ENCODE results near the gene TMEM200A. TPM values are rescaled to one million over a fixed set of nuclear protein-coding genes. Genes with fewer than 3 reads are reported as not detected.

TMEM200A gene
- total RNA-seq, 2 experiments from 2014 or later, result 3.0 TPM

DNA sequence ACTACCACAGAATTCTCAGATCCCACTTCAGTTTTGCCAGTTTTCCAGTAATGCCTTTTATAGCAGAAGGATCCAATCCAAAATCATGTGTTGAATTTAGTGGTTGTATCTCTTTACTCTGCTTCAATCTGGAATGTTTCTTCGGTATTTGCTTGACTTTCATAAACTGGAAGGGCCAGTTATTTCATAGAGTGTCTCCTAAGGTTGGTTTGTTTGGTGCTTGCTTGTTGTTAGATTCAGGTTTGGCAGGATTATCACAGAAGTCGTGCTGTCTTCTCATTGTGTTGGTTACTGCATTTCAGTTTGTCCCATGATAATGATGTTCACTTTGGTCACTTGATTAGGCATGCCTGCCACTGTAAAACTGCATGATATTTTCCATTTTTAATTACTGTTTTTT, 45.7 kb downstream of the TMEM200A start:
- Mint-ChIP-seq H3K4me3 (no peak overlapping the region), H3K4me1 (no peaks in the 10 kb centered on the region), H3K27me3 (no peaks in the 10 kb centered on the region), H3K9me3 (peaks cover 2% of the 10 kb centered on the region), H3K36me3 (ENCODE audit: low read depth) (peaks cover 4% of the 10 kb centered on the region), H3K27ac (no peak overlapping the region)
- CTCF ChIA-PET, result no interaction called here
- POLR2A ChIA-PET, result no interaction called here
- no peak for DNase-seq

DNA sequence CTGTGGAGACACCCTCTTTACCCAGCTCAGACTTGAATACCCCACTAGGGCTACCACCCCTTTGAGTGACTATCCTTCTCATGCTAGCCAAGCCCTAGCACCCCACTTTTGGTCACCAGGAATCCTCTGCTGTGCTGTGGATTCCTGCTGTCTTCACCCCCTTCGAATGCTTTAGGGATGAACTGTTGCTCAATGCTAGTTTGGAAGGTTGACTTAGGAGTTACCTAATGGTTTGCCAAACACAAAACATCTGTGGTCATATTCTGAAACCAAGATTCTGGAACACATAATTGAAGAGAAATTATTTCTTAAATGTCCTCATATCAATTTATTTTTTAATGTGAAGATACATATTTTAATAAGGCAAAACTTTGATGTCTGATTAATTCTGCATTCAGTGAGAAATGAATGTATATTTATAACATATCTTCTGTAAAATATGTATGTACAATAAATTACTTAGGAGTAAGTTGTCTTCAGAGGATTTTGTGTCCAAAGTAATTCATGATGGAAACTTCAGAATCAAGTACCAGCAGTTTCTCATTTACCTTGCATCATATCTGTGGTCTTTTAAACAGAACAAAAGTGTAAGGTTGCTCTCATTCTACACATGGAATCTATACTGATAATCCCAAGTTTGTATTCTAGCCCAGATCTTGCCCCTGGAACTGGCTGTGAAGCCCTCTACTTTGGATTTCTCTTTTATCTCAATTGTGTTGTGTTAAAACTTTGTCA, 46.9 kb downstream of the TMEM200A start:
- ChIA-PET POLR2A (no interaction called here), CTCF (no interaction called here)
- peaks cover under 1% of the 10 kb centered on the region for H3K4me1 Mint-ChIP-seq
- no peak overlapping the region for H3K27ac Mint-ChIP-seq
- H3K9me3 Mint-ChIP-seq, result peaks cover 2% of the 10 kb centered on the region
- no peak for DNase-seq
- no peak overlapping the region for H3K4me3 Mint-ChIP-seq
- H3K27me3 Mint-ChIP-seq, result no peaks in the 10 kb centered on the region
- H3K36me3 Mint-ChIP-seq (ENCODE audit: low read depth), result peaks cover 4% of the 10 kb centered on the region

DNA sequence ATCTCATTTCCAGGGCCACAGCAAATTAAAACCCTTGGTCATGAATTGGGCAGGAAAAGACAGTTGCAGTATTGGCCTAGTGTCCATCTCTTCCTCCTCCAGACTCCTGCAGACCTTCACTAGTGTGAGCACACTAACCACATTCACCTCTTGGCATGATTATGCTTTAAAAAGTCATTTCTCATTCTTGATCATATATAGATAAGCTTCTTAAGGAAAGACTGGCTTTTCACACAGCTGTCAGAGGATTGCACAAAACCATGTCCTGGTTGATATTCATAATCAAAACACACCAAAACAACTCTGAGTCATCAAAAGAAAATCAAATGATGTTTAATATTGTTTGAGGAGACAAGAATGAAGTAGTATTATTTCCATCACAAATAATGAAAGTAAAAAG, 52.1 kb downstream of the TMEM200A start:
- no peak overlapping the region for H3K27ac Mint-ChIP-seq
- peaks cover 4% of the 10 kb centered on the region for H3K4me1 Mint-ChIP-seq
- no peak overlapping the region for H3K4me3 Mint-ChIP-seq
- H3K9me3 Mint-ChIP-seq, result peaks cover 2% of the 10 kb centered on the region
- ChIA-PET POLR2A (no interaction called here), CTCF (no interaction called here)
- H3K36me3 Mint-ChIP-seq (ENCODE audit: low read depth), result no peaks in the 10 kb centered on the region
- no peaks in the 10 kb centered on the region for H3K27me3 Mint-ChIP-seq
- DNase-seq, result no peak

DNA sequence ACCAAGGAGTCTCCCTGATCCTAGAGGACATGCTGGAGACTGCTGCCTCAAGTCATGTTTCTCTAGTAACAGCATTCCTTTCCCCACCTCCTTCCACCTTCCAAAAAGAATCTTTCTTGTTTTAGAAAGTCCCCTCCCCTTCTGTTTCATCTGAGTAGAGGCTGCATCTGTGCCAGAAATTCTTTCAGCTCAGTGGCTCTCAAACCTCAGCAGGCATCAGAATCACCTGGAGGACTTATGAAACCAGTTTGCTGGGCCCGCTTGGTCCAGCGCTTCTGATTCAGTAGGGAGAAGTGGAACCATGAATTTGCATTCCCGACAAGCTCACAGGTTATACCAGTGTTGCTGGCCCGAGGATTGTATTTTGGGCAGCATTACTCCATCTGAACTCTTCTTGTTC, 55.1 kb downstream of the TMEM200A start:
- ChIA-PET POLR2A (no interaction called here), CTCF (interaction anchor here (0.9 kb wide), 1 partner anchor 277 kb away, joined by 3 read pairs; no protein-coding TSS in a partner anchor)
- H3K4me3 Mint-ChIP-seq, result no peak overlapping the region
- DNase-seq, result no peak
- H3K27me3 Mint-ChIP-seq, result no peaks in the 10 kb centered on the region
- no peak overlapping the region for H3K27ac Mint-ChIP-seq
- no peaks in the 10 kb centered on the region for H3K9me3 Mint-ChIP-seq
- H3K4me1 Mint-ChIP-seq, result peaks cover 4% of the 10 kb centered on the region
- H3K36me3 Mint-ChIP-seq (ENCODE audit: low read depth), result no peaks in the 10 kb centered on the region

DNA sequence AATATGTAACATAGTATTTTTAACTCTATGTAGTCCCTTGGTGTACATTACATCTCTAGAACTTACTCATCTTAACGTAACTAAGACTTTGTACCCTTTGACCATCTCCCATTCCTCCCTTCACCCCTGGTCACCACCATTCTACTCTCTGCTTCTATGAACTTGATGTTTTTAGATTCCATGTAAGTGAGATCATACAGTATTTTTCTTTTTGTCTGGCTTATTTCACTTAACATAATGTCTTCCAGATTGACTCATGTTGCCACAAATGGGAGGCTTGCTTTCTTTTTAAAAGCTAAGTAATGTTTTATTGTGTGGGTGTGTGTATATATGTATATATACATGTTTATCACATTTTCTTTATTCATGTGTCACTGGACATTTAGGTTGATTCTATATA, 55.8 kb downstream of the TMEM200A start:
- DNase-seq, result no peak
- Mint-ChIP-seq H3K36me3 (ENCODE audit: low read depth) (no peaks in the 10 kb centered on the region), H3K27ac (no peak overlapping the region), H3K9me3 (no peaks in the 10 kb centered on the region), H3K4me3 (no peak overlapping the region), H3K27me3 (no peaks in the 10 kb centered on the region), H3K4me1 (peaks cover 4% of the 10 kb centered on the region)
- ChIA-PET POLR2A (no interaction called here), CTCF (interaction anchor here (0.9 kb wide), 1 partner anchor 277 kb away, joined by 3 read pairs; no protein-coding TSS in a partner anchor)

DNA sequence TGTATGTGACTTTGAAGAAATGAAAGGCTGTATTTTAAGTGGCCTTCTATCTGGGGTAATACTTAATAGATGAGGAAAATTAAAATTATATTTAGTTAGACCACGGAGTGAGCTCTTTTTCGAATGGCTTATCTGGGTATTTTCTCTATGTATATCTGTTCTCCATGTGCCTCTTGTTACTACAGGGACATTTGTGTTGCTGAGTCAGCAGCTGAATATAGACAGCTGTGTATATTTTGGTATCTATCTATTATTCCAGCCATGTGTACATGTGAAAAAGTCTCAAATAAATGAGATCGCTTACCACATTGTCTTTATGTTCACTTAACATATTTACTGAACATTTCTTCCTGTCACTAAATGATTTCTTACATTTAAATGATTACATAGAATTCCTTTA, 57.2 kb downstream of the TMEM200A start:
- Mint-ChIP-seq H3K27ac (no peak overlapping the region), H3K9me3 (no peaks in the 10 kb centered on the region), H3K4me1 (peaks cover under 1% of the 10 kb centered on the region), H3K36me3 (ENCODE audit: low read depth) (no peaks in the 10 kb centered on the region), H3K27me3 (no peaks in the 10 kb centered on the region), H3K4me3 (no peak overlapping the region)
- CTCF ChIA-PET, result no interaction called here
- POLR2A ChIA-PET, result no interaction called here
- no peak for DNase-seq

DNA sequence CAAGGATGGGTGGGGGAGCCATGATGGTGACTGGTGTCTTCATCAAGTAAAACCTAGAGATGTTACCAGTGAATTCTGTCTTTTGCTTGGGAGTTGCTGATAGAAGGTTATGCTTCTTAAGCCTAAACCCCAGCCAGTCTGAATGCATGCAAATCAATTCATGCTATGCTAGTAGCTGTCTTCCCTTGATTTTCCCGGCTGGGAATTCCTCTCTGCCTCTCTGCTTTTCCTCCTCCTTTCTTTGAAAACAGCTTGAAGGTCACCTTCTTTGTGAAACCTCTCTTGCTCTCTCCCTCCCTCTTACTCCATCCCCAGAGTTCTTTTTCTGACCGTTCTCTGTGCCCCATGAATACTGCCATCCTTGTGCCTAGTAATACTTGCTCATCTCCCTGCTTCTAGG, 58.9 kb downstream of the TMEM200A start:
- no peak overlapping the region for H3K27ac Mint-ChIP-seq
- POLR2A ChIA-PET, result no interaction called here
- H3K36me3 Mint-ChIP-seq (ENCODE audit: low read depth), result no peaks in the 10 kb centered on the region
- H3K9me3 Mint-ChIP-seq, result no peaks in the 10 kb centered on the region
- no peaks in the 10 kb centered on the region for H3K4me1 Mint-ChIP-seq
- DNase-seq, result no peak
- no peak overlapping the region for H3K4me3 Mint-ChIP-seq
- CTCF ChIA-PET, result no interaction called here
- no peaks in the 10 kb centered on the region for H3K27me3 Mint-ChIP-seq

DNA sequence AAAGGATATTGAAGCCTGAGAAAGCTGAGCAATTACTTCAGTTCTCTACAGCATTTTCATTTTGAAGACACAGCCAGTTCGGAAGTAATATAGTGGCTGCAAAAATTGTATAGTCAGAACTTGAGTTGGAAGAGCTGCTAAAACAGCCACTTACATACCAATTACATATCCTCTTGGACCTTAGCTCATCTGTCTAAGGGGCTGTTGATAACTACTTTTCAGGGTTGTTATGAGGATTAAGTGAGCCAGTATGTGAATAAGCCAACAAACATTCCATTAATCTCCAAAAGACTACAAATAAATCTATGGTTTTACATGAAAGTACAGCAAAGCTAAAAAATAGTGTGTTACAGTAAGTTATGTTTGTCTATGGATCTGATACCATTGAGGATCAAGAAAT, 59.7 kb downstream of the TMEM200A start:
- Mint-ChIP-seq H3K27me3 (no peaks in the 10 kb centered on the region), H3K4me1 (no peaks in the 10 kb centered on the region), H3K9me3 (no peaks in the 10 kb centered on the region), H3K4me3 (no peak overlapping the region), H3K36me3 (ENCODE audit: low read depth) (no peaks in the 10 kb centered on the region), H3K27ac (no peak overlapping the region)
- POLR2A ChIA-PET, result no interaction called here
- DNase-seq, result no peak
- CTCF ChIA-PET, result interaction anchor here (0.8 kb wide), 1 partner anchor 45 kb away, joined by 4 read pairs; no protein-coding TSS in a partner anchor

DNA sequence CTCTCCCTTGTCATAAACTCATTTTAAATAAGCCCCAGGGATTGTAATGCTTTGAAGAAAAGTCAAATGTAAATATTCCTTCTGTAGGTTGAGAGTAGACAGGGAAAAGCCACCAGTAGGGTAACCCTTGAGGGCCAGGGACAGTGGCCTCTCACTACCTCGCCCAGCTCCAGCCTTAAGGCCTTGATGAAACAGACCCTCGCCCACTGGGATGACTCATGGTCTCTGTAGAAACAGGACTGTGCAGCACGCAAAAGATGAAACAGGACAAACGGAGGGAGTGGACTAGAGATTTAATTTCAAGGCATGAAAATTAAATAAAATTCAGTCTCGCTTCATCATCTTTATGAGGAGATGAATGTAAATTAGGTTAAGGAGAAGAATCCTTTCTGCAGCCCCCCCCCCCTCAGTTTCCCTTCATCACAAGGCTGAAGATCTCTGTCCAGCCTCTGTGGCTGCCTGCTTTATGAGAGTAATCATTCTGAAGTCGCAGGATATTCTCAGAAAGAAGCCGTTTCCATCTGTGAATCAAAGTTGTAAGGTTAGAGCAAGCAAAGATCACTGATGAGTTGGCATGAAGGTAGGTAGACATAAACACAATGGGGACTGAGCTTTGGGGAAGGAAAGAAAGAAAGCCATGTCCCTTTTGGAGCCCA, 60.4 kb downstream of the TMEM200A start:
- H3K27me3 Mint-ChIP-seq, result no peaks in the 10 kb centered on the region
- no peak for DNase-seq
- no peaks in the 10 kb centered on the region for H3K4me1 Mint-ChIP-seq
- ChIA-PET POLR2A (no interaction called here), CTCF (interaction anchor here (0.8 kb wide), 1 partner anchor 46 kb away, joined by 4 read pairs; no protein-coding TSS in a partner anchor)
- no peak overlapping the region for H3K4me3 Mint-ChIP-seq
- H3K27ac Mint-ChIP-seq, result no peak overlapping the region
- no peaks in the 10 kb centered on the region for H3K9me3 Mint-ChIP-seq
- H3K36me3 Mint-ChIP-seq (ENCODE audit: low read depth), result no peaks in the 10 kb centered on the region

DNA sequence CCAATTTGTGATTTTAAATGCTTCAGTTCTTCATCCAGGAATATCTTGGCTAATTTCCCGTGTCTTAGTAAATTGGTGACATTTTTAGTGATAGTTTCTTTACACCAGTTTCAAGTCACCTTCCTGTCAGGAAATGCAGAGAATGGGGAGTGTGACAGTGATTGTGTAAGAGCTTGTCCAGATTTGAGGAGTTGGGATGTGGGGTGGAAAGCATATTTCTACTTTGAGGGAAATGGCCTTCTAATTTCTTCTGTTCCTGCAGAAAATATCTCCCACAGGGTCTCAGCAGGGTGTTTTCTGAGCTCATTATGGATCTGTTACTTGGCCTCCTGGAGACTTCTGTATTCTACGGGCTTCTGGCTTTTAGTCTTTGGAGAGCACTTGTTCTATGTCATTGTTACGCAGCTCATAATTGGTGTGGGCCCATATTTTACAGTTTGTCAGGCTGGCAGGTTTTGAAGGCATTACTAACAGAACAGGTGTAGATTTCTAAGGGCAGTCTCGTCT, 65.6 kb downstream of the TMEM200A start:
- H3K9me3 Mint-ChIP-seq, result peaks cover 4% of the 10 kb centered on the region
- DNase-seq, result no peak
- H3K4me3 Mint-ChIP-seq, result no peak overlapping the region
- no peaks in the 10 kb centered on the region for H3K27me3 Mint-ChIP-seq
- H3K27ac Mint-ChIP-seq, result no peak overlapping the region
- no peaks in the 10 kb centered on the region for H3K36me3 Mint-ChIP-seq (ENCODE audit: low read depth)
- H3K4me1 Mint-ChIP-seq, result no peaks in the 10 kb centered on the region
- CTCF ChIA-PET, result interaction anchor here (1.3 kb wide), 1 partner anchor 267 kb away, joined by 3 read pairs; no protein-coding TSS in a partner anchor
- POLR2A ChIA-PET, result no interaction called here

DNA sequence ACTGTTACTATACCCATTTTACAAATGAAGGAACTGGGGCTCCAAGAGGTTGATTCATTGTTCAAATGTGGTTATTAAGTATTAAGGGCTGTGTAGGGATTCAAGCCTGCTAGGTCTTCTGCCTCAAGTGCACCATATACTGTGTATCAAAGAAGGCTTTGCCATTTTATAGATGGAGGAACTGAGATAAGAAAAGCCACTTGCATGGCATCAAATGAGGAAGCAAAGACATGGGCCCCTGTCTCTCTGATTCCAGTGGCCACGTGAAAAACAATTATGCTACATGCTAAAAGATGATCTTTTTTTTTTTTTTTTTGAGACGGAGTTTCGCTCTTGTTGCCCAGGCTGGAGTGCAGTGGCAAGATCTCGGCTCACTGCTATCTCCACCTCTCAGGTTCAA, 67.0 kb downstream of the TMEM200A start:
- CTCF ChIA-PET, result no interaction called here
- H3K27ac Mint-ChIP-seq, result no peak overlapping the region

DNA sequence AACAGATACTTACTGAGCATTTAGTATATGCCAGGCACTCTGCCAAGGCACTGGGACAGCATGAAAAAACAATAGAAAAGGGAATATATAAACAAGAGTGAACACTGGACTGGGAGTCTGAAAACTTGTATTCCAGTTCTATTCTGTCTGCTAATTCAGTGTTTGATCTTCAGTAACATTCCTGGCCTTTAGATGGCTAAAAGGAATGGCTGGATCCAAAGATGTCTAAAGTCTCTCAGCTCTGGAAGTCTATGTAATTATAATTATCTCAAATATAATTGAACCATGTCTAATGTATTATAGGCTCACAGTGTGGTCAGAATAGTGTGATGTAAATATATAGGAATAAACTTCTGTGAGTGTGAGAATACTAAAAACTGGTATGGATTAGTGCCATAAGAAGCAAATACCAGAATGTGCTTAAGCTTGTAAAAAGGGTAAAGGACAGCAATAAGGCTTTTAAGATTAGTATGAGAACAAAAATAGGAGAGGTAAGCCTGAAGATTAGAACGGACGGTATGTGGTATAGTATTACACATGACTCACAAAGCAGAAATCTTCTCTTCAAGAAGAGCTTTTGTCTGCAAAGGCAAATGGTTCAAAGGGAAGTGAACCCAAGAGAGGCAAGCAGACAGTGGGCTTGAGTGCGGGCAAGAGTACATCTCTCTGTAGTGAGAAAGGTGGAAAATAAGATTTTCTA, 68.5 kb downstream of the TMEM200A start:
- H3K4me3 Mint-ChIP-seq, result no peak overlapping the region
- CTCF ChIA-PET, result interaction anchor here (1.7 kb wide), 1 partner anchor 264 kb away, joined by 6 read pairs; no protein-coding TSS in a partner anchor

More for the DNA sequence above, 67.0 kb downstream of the TMEM200A start:
- Mint-ChIP-seq H3K36me3 (ENCODE audit: low read depth) (no peaks in the 10 kb centered on the region), H3K4me1 (no peaks in the 10 kb centered on the region), H3K4me3 (no peak overlapping the region), H3K27me3 (no peaks in the 10 kb centered on the region), H3K9me3 (peaks cover 6% of the 10 kb centered on the region)
- POLR2A ChIA-PET, result no interaction called here
- DNase-seq, result no peak

DNA sequence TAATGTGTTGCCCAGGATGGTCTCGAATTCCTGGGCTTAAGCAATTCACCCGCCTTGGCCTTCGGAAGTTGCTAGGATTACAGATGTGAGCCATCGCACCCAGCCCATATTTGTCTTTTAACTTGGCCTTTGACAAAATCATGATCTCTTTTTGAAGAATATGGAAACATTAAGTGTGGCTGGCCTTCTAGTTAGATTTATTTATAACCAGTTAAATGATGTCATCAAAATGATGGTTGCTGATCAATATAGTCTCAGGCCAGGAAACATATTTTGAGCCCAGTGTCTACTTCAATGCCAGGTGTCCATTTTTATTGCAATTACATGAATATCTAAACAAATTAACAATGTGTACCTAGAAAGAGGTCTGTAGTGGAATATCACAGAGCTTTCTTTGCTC, 69.4 kb downstream of the TMEM200A start:
- Mint-ChIP-seq H3K36me3 (ENCODE audit: low read depth) (peaks cover 5% of the 10 kb centered on the region), H3K4me3 (no peak overlapping the region), H3K4me1 (no peaks in the 10 kb centered on the region), H3K9me3 (peaks cover 6% of the 10 kb centered on the region), H3K27me3 (no peaks in the 10 kb centered on the region), H3K27ac (no peak overlapping the region)
- ChIA-PET POLR2A (no interaction called here), CTCF (interaction anchor here (1.7 kb wide), 1 partner anchor 263 kb away, joined by 6 read pairs; no protein-coding TSS in a partner anchor)
- no peak for DNase-seq

More for the DNA sequence above, 68.5 kb downstream of the TMEM200A start:
- peaks cover 6% of the 10 kb centered on the region for H3K9me3 Mint-ChIP-seq
- POLR2A ChIA-PET, result no interaction called here
- no peaks in the 10 kb centered on the region for H3K4me1 Mint-ChIP-seq
- no peak overlapping the region for H3K27ac Mint-ChIP-seq
- H3K36me3 Mint-ChIP-seq (ENCODE audit: low read depth), result peaks cover under 1% of the 10 kb centered on the region
- H3K27me3 Mint-ChIP-seq, result no peaks in the 10 kb centered on the region
- DNase-seq, result no peak

Measured in activated CD4-positive, alpha-beta memory T cell treated with anti-CD3 and anti-CD28 coated beads, Interleukin-2, amount 10 ng/mL, durations not matched to agents 7 days and 5 days (primary cell).